GM19099 (cell line): ENCODE data around the gene MED29.

Experiments
- POLR2A ChIP-seq: IDR thresholded peaks from 3 replicates; pipeline ENCODE4 v1.6.1; 2011; ENCODE audit warnings: low read depth; ENCODE audit not compliant: insufficient read length; ENCODE audit errors: extremely low read depth

MED29 gene

GRCh38 chr19:39390751-39391437 lies at the start of gene MED29, which contains the start of gene PAF1:
Gene MED29 (plus strand): TSS chr19:39391378. CDS start chr19:39391423, 45 bp downstream.
Gene PAF1 (minus strand): TSS chr19:39391106. CDS start chr19:39390864, 242 bp downstream.
- TF ChIP-seq POLR2A: peak; percentile 98

- TF ChIP-seq POLR2A: peak; percentile 97
These were observed 49.2 kb upstream of the MED29 start, which contains the start of gene SAMD4B for GRCh38 chr19:39341719-39342604. Gene SAMD4B (plus strand): TSS chr19:39342421. CDS start chr19:39356894, 14,473 bp downstream.

GRCh38 chr19:39342647-39343305 lies 48.4 kb upstream of the MED29 start:
- no peak for TF ChIP-seq POLR2A

- TF ChIP-seq POLR2A: no peak
These were observed 45.2 kb upstream of the MED29 start for GRCh38 chr19:39345956-39346355.

- TF ChIP-seq POLR2A: no peak
These were observed 43.6 kb upstream of the MED29 start for GRCh38 chr19:39347332-39348164.

GRCh38 chr19:39349326-39349725 lies 41.9 kb upstream of the MED29 start:
- TF ChIP-seq POLR2A: no peak

GRCh38 chr19:39350156-39350555 lies 41.0 kb upstream of the MED29 start:
- no peak for TF ChIP-seq POLR2A

- no peak for TF ChIP-seq POLR2A
These were observed 39.6 kb upstream of the MED29 start for GRCh38 chr19:39351537-39352064.

- TF ChIP-seq POLR2A: no peak
These were observed 38.6 kb upstream of the MED29 start for GRCh38 chr19:39352381-39353255.

GRCh38 chr19:39355253-39355652 lies 35.9 kb upstream of the MED29 start:
- no peak for TF ChIP-seq POLR2A

GRCh38 chr19:39356073-39356472 lies 35.1 kb upstream of the MED29 start:
- no peak for TF ChIP-seq POLR2A

GRCh38 chr19:39356647-39357046 lies 34.5 kb upstream of the MED29 start:
- TF ChIP-seq POLR2A: no peak

GRCh38 chr19:39359026-39359425 lies 32.2 kb upstream of the MED29 start:
- no peak for TF ChIP-seq POLR2A
